ENCODE results near the gene HMOX1.
"Not testable (repeated sequence)": the region's sequence is repeated elsewhere in the genome, so short reads cannot be mapped to it uniquely, and the experiment has no call there.

Gene HMOX1

GRCh38 chr22:35394011-35394312, 13.1 kb downstream of the HMOX1 start:
- H3K4me1 ChIP-seq (ENCODE audit: control insufficient read depth in 1 of 2, insufficient read depth in 2 of 2, low read length in 2 of 2): peaks cover 14 to 27% of the 10 kb centered on the region in 2 donors
- no peak overlapping the region for H3K9ac ChIP-seq (ENCODE audit: low read depth in 1 of 2, low read length in 2 of 2)
- no peaks in the 10 kb centered on the region for H3K27me3 ChIP-seq (ENCODE audit: control insufficient read depth in 1 of 2, insufficient read depth in 2 of 2, low read length in 2 of 2)
- H3K4me3 ChIP-seq (ENCODE audit: low read depth in 1 of 2, low read length in 2 of 2): no peak overlapping the region
- peaks cover 0 to 14% of the 10 kb centered on the region in 2 donors for H3K36me3 ChIP-seq (ENCODE audit: control insufficient read depth in 1 of 2, insufficient read depth in 2 of 2, low read length in 2 of 2)
- no peak overlapping the region for H3K27ac ChIP-seq (ENCODE audit: low read depth, low read length)
- H3K9me3 ChIP-seq (ENCODE audit: control insufficient read depth in 1 of 2, low read length in 2 of 2): no peaks in the 10 kb centered on the region

GRCh38 chr22:35394810-35395563, 14.1 kb downstream of the HMOX1 start:
- H3K27me3 ChIP-seq (ENCODE audit: control insufficient read depth in 1 of 2, insufficient read depth in 2 of 2, low read length in 2 of 2): no peaks in the 10 kb centered on the region
- peaks cover 0 to 9% of the 10 kb centered on the region in 2 donors for H3K36me3 ChIP-seq (ENCODE audit: control insufficient read depth in 1 of 2, insufficient read depth in 2 of 2, low read length in 2 of 2)
- no peak overlapping the region for H3K27ac ChIP-seq (ENCODE audit: low read depth, low read length)
- H3K9ac ChIP-seq (ENCODE audit: low read depth in 1 of 2, low read length in 2 of 2): no peak overlapping the region
- H3K4me3 ChIP-seq (ENCODE audit: low read depth in 1 of 2, low read length in 2 of 2): no peak overlapping the region
- no peaks in the 10 kb centered on the region for H3K9me3 ChIP-seq (ENCODE audit: control insufficient read depth in 1 of 2, low read length in 2 of 2)
- peaks cover 14 to 30% of the 10 kb centered on the region in 2 donors for H3K4me1 ChIP-seq (ENCODE audit: control insufficient read depth in 1 of 2, insufficient read depth in 2 of 2, low read length in 2 of 2)

- H3K4me1 ChIP-seq (ENCODE audit: control insufficient read depth in 1 of 2, insufficient read depth in 2 of 2, low read length in 2 of 2): peaks cover 22 to 34% of the 10 kb centered on the region in 2 donors
- H3K36me3 ChIP-seq (ENCODE audit: control insufficient read depth in 1 of 2, insufficient read depth in 2 of 2, low read length in 2 of 2); H3K9ac ChIP-seq (ENCODE audit: low read depth in 1 of 2, low read length in 2 of 2); H3K27me3 ChIP-seq (ENCODE audit: control insufficient read depth in 1 of 2, insufficient read depth in 2 of 2, low read length in 2 of 2); H3K9me3 ChIP-seq (ENCODE audit: control insufficient read depth in 1 of 2, low read length in 2 of 2); H3K4me3 ChIP-seq (ENCODE audit: low read depth in 1 of 2, low read length in 2 of 2): not testable (repeated sequence)
- peak overlapping the region; percentile 17 for H3K27ac ChIP-seq (ENCODE audit: low read depth, low read length)
Observed at GRCh38 chr22:35396622-35397021, 15.7 kb downstream of the HMOX1 start.

GRCh38 chr22:35397095-35397904, 16.4 kb downstream of the HMOX1 start:
- peaks cover 0 to 3% of the 10 kb centered on the region in 2 donors for H3K36me3 ChIP-seq (ENCODE audit: control insufficient read depth in 1 of 2, insufficient read depth in 2 of 2, low read length in 2 of 2)
- H3K9ac ChIP-seq (ENCODE audit: low read depth in 1 of 2, low read length in 2 of 2): no peak overlapping the region
- H3K27ac ChIP-seq (ENCODE audit: low read depth, low read length): no peak overlapping the region
- no peaks in the 10 kb centered on the region for H3K27me3 ChIP-seq (ENCODE audit: control insufficient read depth in 1 of 2, insufficient read depth in 2 of 2, low read length in 2 of 2)
- H3K4me1 ChIP-seq (ENCODE audit: control insufficient read depth in 1 of 2, insufficient read depth in 2 of 2, low read length in 2 of 2): peaks cover 26 to 29% of the 10 kb centered on the region in 2 donors
- no peak overlapping the region for H3K4me3 ChIP-seq (ENCODE audit: low read depth in 1 of 2, low read length in 2 of 2)
- H3K9me3 ChIP-seq (ENCODE audit: control insufficient read depth in 1 of 2, low read length in 2 of 2): no peaks in the 10 kb centered on the region

GRCh38 chr22:35398591-35398973, 17.7 kb downstream of the HMOX1 start:
- Histone ChIP-seq H3K4me3 (ENCODE audit: low read depth in 1 of 2, low read length in 2 of 2) (no peak overlapping the region), H3K36me3 (ENCODE audit: control insufficient read depth in 1 of 2, insufficient read depth in 2 of 2, low read length in 2 of 2) (peaks cover 6 to 7% of the 10 kb centered on the region in 2 donors), H3K9ac (ENCODE audit: low read depth in 1 of 2, low read length in 2 of 2) (no peak overlapping the region), H3K27me3 (ENCODE audit: control insufficient read depth in 1 of 2, insufficient read depth in 2 of 2, low read length in 2 of 2) (no peaks in the 10 kb centered on the region), H3K27ac (ENCODE audit: low read depth, low read length) (no peak overlapping the region), H3K4me1 (ENCODE audit: control insufficient read depth in 1 of 2, insufficient read depth in 2 of 2, low read length in 2 of 2) (peaks cover 18% of the 10 kb centered on the region in 2 donors), H3K9me3 (ENCODE audit: control insufficient read depth in 1 of 2, low read length in 2 of 2) (no peaks in the 10 kb centered on the region)

- Histone ChIP-seq H3K4me3 (ENCODE audit: low read depth in 1 of 2, low read length in 2 of 2) (peak overlapping the region; percentile 78 to 79), H3K36me3 (ENCODE audit: control insufficient read depth in 1 of 2, insufficient read depth in 2 of 2, low read length in 2 of 2) (peaks cover 6 to 7% of the 10 kb centered on the region in 2 donors), H3K4me1 (ENCODE audit: control insufficient read depth in 1 of 2, insufficient read depth in 2 of 2, low read length in 2 of 2) (peaks cover 14 to 15% of the 10 kb centered on the region in 2 donors), H3K27me3 (ENCODE audit: control insufficient read depth in 1 of 2, insufficient read depth in 2 of 2, low read length in 2 of 2) (no peaks in the 10 kb centered on the region), H3K9me3 (ENCODE audit: control insufficient read depth in 1 of 2, low read length in 2 of 2) (no peaks in the 10 kb centered on the region), H3K27ac (ENCODE audit: low read depth, low read length) (peak overlapping the region; percentile 53), H3K9ac (ENCODE audit: low read depth in 1 of 2, low read length in 2 of 2) (peak overlapping the region; percentile 48 to 66)
Observed at GRCh38 chr22:35399114-35399677, 18.3 kb downstream of the HMOX1 start.

GRCh38 chr22:35399678-35400500, 19.0 kb downstream of the HMOX1 start, which contains the start of gene MCM5:
Gene MCM5, plus strand, starts transcription at chr22:35400140. Its CDS starts 299 bp downstream, at chr22:35400439.
- H3K4me1 ChIP-seq (ENCODE audit: control insufficient read depth in 1 of 2, insufficient read depth in 2 of 2, low read length in 2 of 2): peaks cover 14 to 15% of the 10 kb centered on the region in 2 donors
- peak within 1 kb of the TSS; percentile 53 for H3K27ac ChIP-seq (ENCODE audit: low read depth, low read length)
- H3K4me3 ChIP-seq (ENCODE audit: low read depth in 1 of 2, low read length in 2 of 2): peak within 1 kb of the TSS; percentile 79 to 95
- H3K36me3 ChIP-seq (ENCODE audit: control insufficient read depth in 1 of 2, insufficient read depth in 2 of 2, low read length in 2 of 2): peaks cover 6 to 7% of the 10 kb centered on the region in 2 donors
- H3K27me3 ChIP-seq (ENCODE audit: control insufficient read depth in 1 of 2, insufficient read depth in 2 of 2, low read length in 2 of 2): no peaks in the 10 kb centered on the region
- H3K9me3 ChIP-seq (ENCODE audit: control insufficient read depth in 1 of 2, low read length in 2 of 2): no peaks in the 10 kb centered on the region
- H3K9ac ChIP-seq (ENCODE audit: low read depth in 1 of 2, low read length in 2 of 2): peak within 1 kb of the TSS; percentile 71 to 75

- Histone ChIP-seq H3K27me3 (ENCODE audit: control insufficient read depth in 1 of 2, insufficient read depth in 2 of 2, low read length in 2 of 2) (no peaks in the 10 kb centered on the region), H3K36me3 (ENCODE audit: control insufficient read depth in 1 of 2, insufficient read depth in 2 of 2, low read length in 2 of 2) (peaks cover 6 to 7% of the 10 kb centered on the region in 2 donors), H3K9me3 (ENCODE audit: control insufficient read depth in 1 of 2, low read length in 2 of 2) (no peaks in the 10 kb centered on the region), H3K4me3 (ENCODE audit: low read depth in 1 of 2, low read length in 2 of 2) (peak overlapping the region; percentile 79 to 95), H3K4me1 (ENCODE audit: control insufficient read depth in 1 of 2, insufficient read depth in 2 of 2, low read length in 2 of 2) (peaks cover 14 to 15% of the 10 kb centered on the region in 2 donors), H3K27ac (ENCODE audit: low read depth, low read length) (no peak overlapping the region), H3K9ac (ENCODE audit: low read depth in 1 of 2, low read length in 2 of 2) (peak overlapping the region; percentile 71 to 75)
Observed at GRCh38 chr22:35400501-35400790, 19.6 kb downstream of the HMOX1 start.

- H3K4me3 ChIP-seq (ENCODE audit: low read depth in 1 of 2, low read length in 2 of 2): no peak overlapping the region
- no peaks in the 10 kb centered on the region for H3K27me3 ChIP-seq (ENCODE audit: control insufficient read depth in 1 of 2, insufficient read depth in 2 of 2, low read length in 2 of 2)
- H3K9ac ChIP-seq (ENCODE audit: low read depth in 1 of 2, low read length in 2 of 2): peak overlapping the region in 1 of 2 donors; percentile 16
- peaks cover 13 to 17% of the 10 kb centered on the region in 2 donors for H3K36me3 ChIP-seq (ENCODE audit: control insufficient read depth in 1 of 2, insufficient read depth in 2 of 2, low read length in 2 of 2)
- peaks cover 14 to 15% of the 10 kb centered on the region in 2 donors for H3K4me1 ChIP-seq (ENCODE audit: control insufficient read depth in 1 of 2, insufficient read depth in 2 of 2, low read length in 2 of 2)
- no peak overlapping the region for H3K27ac ChIP-seq (ENCODE audit: low read depth, low read length)
- no peaks in the 10 kb centered on the region for H3K9me3 ChIP-seq (ENCODE audit: control insufficient read depth in 1 of 2, low read length in 2 of 2)
Observed at GRCh38 chr22:35401863-35402262, 21.0 kb downstream of the HMOX1 start.

All from duodenal mucosa (tissue), 2 donors.